AG04450 (cell line): ENCODE results near the gene TNFRSF4. TPM values are rescaled to one million over a fixed set of nuclear protein-coding genes. Genes with fewer than 3 reads are reported as not detected.
"Not testable (repeated sequence)": the region's sequence is repeated elsewhere in the genome, so short reads cannot be mapped to it uniquely, and the experiment has no call there.

Source experiments
- CTCF ChIA-PET: fragments of 300-600, 350-600 bp; formaldehyde crosslinking; extraction: SDS; loops from one replicate; lab custom pipeline; 2022; ENCODE audit warnings: antibody characterized with exemption, inconsistent platforms; lab: Charles Lee
- POLR2A ChIA-PET: fragments of 350-600 bp; formaldehyde crosslinking; extraction: SDS; loops from one replicate; lab custom pipeline; 2021; ENCODE audit warnings: antibody characterized with exemption, inconsistent platforms; lab: Yijun Ruan, JAX
- DNase-seq: peaks from one replicate; pipeline ENCODE4 v3.0.0-alpha.2; 2011; ENCODE audit warnings: low read depth, low spot score
- H3K27ac ChIP-seq: one replicate; pipeline ENCODE4 v1.5.1; 2012; ENCODE audit warnings: low read depth, low read length, control low read depth
- H3K27me3 ChIP-seq: one replicate; pipeline ENCODE4 v1.6.0; 2012; ENCODE audit warnings: low read length; ENCODE audit not compliant: control insufficient read depth, insufficient read depth
- H3K4me3 ChIP-seq: 2 replicates; pipeline ENCODE4 v1.5.1; 2011; ENCODE audit warnings: mild to moderate bottlenecking, low read depth, low read length, control low read depth
- H3K9me3 ChIP-seq: 2 replicates; pipeline ENCODE4 v1.5.1; 2012; ENCODE audit warnings: low read length; ENCODE audit not compliant: control insufficient read depth, insufficient read depth
- polyA plus RNA-seq: library from polyadenylated mRNA; depleted of rRNA; stranded (reverse); fragments of >200 nt; gene quantifications from 2 replicates; pipeline ENCODE4 v1.2.3, GENCODE V29; 2011
- TF ChIP-seq, protein P1 (sequence below): IDR thresholded peaks from 2 replicates; pipeline ENCODE4 v1.5.1; 2011; ENCODE audit warnings: low read depth, low read length, control low read depth, inconsistent platforms

TNFRSF4 gene
- polyA plus RNA-seq, 1 experiment: 0.07 TPM

DNA sequence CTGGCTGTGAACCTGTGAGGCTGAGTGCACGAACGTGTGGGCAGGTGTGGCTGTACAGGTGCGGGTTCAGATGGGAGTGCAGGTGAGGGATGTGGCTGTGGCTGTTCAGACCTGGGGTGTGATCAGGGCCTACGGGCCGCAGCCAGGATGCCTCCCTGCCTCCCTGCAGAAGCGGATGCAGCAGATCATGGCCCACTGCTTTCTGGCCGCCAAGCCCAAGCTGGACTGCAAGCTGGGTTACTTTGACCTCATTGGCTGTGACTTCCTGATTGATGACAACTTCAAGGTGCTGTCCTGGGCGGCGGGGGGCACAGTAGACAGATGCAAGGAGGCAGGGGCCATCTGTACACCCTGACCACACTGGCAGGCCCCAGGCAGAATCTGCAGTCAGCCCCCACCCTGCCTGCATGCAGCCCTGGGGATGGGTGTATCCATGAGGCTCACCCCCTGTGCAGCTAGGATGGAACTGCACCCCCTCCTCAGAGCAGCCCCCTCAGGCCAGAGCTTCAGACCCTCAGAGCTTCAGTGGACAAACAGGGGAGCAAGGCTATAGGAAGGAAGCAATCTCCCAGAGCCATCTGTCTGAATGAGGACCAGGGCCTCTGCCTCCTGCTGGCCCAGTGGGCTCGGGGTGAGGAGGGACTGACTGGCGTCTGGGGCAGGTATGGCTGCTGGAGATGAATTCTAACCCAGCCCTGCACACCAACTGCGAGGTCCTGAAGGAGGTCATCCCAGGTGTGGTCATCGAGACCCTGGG, 17.3 kb downstream of the TNFRSF4 start:
- H3K9me3 ChIP-seq: peaks cover 13% of the 10 kb centered on the region
- no peak overlapping the region for H3K4me3 ChIP-seq
- CTCF ChIA-PET: no interaction called here
- no peak for DNase-seq
- TF ChIP-seq, protein P1, sequence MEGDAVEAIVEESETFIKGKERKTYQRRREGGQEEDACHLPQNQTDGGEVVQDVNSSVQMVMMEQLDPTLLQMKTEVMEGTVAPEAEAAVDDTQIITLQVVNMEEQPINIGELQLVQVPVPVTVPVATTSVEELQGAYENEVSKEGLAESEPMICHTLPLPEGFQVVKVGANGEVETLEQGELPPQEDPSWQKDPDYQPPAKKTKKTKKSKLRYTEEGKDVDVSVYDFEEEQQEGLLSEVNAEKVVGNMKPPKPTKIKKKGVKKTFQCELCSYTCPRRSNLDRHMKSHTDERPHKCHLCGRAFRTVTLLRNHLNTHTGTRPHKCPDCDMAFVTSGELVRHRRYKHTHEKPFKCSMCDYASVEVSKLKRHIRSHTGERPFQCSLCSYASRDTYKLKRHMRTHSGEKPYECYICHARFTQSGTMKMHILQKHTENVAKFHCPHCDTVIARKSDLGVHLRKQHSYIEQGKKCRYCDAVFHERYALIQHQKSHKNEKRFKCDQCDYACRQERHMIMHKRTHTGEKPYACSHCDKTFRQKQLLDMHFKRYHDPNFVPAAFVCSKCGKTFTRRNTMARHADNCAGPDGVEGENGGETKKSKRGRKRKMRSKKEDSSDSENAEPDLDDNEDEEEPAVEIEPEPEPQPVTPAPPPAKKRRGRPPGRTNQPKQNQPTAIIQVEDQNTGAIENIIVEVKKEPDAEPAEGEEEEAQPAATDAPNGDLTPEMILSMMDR: no peak
- H3K27ac ChIP-seq: no peak overlapping the region
- no peaks in the 10 kb centered on the region for H3K27me3 ChIP-seq
- POLR2A ChIA-PET: no interaction called here

GRCh38 chr1:1195726-1196125, 18.2 kb downstream of the TNFRSF4 start:
- POLR2A ChIA-PET: not testable (repeated sequence)

DNA sequence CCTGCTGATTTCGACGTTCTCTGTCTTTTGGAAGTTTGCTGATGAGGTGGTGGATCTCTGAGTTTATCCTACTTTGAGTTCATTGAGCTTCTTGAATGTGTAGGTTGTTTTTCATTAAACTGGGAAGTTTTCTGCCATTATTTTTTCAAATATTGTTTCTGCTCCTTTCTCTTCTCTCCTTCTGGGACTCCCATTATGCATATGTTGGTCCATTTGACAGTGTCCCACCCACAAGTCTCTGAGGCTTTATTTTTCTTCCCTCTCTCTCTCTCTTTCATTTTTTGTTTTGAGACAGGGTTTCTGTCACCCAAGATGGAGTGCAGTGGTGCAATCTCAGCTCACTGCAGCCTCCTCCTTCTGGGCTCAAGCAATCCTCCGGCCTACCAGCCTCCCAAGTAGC, 19.2 kb downstream of the TNFRSF4 start:
- CTCF ChIA-PET: interaction anchor here (0.7 kb wide), 1 partner anchor 75 kb away, joined by 3 read pairs; no protein-coding TSS in a partner anchor
- Histone ChIP-seq H3K4me3 (no peak overlapping the region), H3K27me3 (peaks cover 2% of the 10 kb centered on the region), H3K9me3 (peaks cover 14% of the 10 kb centered on the region), H3K27ac (no peak overlapping the region)
- POLR2A ChIA-PET: no interaction called here
- no peak for DNase-seq
- TF ChIP-seq, protein P1: no peak

More at GRCh38 chr1:1195726-1196125, 18.2 kb downstream of the TNFRSF4 start:
- H3K4me3 ChIP-seq, H3K27me3 ChIP-seq, CTCF ChIA-PET, DNase-seq, H3K27ac ChIP-seq: not testable (repeated sequence)
- peaks cover 14% of the 10 kb centered on the region for H3K9me3 ChIP-seq

DNA sequence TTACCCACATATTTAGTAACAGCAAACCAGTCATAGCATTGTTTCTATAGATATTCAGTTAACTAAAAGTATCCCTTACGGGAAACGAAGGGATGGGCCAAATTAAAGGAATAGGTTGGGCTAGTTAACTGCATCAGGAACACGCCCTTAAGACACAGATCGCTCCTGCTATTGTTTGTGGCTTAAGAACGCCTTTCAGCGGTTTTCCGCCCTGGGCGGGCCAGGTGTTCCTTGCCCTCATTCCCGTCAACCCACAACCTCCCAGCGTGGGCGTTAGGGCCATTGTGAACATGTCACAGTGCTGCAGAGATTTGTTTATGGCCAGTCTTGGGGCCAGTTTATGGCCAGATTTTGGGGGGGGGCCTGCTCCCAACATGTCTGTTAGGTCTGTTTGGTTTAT, 22.2 kb downstream of the TNFRSF4 start:
- POLR2A ChIA-PET: no interaction called here

DNA sequence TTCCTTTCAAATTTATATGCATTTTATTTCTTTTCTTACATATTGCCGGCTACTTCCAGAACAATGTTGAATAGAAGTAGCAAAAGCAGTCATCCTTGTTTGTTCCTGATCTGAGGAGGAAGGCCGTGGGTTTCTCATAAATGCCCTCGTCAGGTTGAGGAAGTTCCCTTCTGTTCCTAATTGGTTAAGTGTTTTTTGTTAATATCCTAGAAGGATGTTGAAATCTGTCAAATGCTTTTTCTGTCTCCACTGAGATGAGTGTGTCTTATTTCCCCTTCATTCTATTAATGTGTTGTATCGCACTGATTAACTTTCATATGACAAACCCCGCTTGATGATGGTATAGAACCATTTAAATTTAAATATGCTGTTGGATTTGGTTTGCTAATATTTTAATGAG, 24.8 kb downstream of the TNFRSF4 start:
- ChIA-PET POLR2A (no interaction called here), CTCF (no interaction called here)
- H3K4me3 ChIP-seq: no peak overlapping the region
- TF ChIP-seq, protein P1: no peak
- DNase-seq: no peak
- no peak overlapping the region for H3K27ac ChIP-seq
- H3K9me3 ChIP-seq: peaks cover 15% of the 10 kb centered on the region
- H3K27me3 ChIP-seq: peaks cover 2% of the 10 kb centered on the region

More for the DNA sequence above, 22.2 kb downstream of the TNFRSF4 start:
- no peak overlapping the region for H3K4me3 ChIP-seq
- no peak overlapping the region for H3K27ac ChIP-seq
- H3K9me3 ChIP-seq: peaks cover 14% of the 10 kb centered on the region
- peaks cover 2% of the 10 kb centered on the region for H3K27me3 ChIP-seq
- no peak for DNase-seq
- TF ChIP-seq, protein P1: no peak
- CTCF ChIA-PET: no interaction called here
